ENCODE measurements around the gene MAPKAPK2. TPM values are rescaled to one million over a fixed set of nuclear protein-coding genes. Genes with fewer than 3 reads are reported as not detected.
"Not testable (repeated sequence)": the region's sequence is repeated elsewhere in the genome, so short reads cannot be mapped to it uniquely, and the experiment has no call there.

MAPKAPK2 gene
- total and polyA plus RNA-seq, 8 donors = 53.1 to 113 (median 61.8) TPM

DNA sequence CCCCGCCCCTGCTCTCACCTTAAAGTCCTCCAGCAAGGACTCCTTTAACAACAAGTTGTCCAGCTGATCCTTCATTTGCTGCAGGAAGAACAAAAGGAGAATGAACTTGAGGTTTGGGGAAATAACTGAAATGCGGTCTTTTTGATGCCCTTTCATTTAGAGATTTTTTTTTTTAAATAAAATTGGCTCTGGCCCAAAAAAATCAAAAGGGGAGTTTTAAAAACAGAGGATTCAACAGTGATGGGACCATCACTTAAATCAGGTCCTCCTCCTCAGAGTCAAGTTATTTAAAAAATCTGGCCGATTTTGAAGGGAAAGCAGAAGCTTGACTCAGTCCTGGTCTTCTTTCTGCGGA is 86.6 kb downstream of the MAPKAPK2 start:
- Histone ChIP-seq H3K4me1 (peaks cover 10 to 80% of the 10 kb centered on the region in 2 donors), H3K4me3 (peak overlapping the region in 1 of 2 donors; percentile 39), H3K9me3 (no peaks in the 10 kb centered on the region), H3K36me3 (peaks cover 0 to 8% of the 10 kb centered on the region in 2 donors), H3K27ac (peak overlapping the region; percentile 13 to 80), H3K27me3 (peaks cover 0 to 4% of the 10 kb centered on the region in 2 donors)
- intact Hi-C loops (cut with DNase I) = no loop called here
- TF ChIP-seq, protein P1, sequence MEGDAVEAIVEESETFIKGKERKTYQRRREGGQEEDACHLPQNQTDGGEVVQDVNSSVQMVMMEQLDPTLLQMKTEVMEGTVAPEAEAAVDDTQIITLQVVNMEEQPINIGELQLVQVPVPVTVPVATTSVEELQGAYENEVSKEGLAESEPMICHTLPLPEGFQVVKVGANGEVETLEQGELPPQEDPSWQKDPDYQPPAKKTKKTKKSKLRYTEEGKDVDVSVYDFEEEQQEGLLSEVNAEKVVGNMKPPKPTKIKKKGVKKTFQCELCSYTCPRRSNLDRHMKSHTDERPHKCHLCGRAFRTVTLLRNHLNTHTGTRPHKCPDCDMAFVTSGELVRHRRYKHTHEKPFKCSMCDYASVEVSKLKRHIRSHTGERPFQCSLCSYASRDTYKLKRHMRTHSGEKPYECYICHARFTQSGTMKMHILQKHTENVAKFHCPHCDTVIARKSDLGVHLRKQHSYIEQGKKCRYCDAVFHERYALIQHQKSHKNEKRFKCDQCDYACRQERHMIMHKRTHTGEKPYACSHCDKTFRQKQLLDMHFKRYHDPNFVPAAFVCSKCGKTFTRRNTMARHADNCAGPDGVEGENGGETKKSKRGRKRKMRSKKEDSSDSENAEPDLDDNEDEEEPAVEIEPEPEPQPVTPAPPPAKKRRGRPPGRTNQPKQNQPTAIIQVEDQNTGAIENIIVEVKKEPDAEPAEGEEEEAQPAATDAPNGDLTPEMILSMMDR (IDR thresholded peaks at IDR 0.05) = no peak
- DNase-seq = no peak
- no peak for ATAC-seq

DNA sequence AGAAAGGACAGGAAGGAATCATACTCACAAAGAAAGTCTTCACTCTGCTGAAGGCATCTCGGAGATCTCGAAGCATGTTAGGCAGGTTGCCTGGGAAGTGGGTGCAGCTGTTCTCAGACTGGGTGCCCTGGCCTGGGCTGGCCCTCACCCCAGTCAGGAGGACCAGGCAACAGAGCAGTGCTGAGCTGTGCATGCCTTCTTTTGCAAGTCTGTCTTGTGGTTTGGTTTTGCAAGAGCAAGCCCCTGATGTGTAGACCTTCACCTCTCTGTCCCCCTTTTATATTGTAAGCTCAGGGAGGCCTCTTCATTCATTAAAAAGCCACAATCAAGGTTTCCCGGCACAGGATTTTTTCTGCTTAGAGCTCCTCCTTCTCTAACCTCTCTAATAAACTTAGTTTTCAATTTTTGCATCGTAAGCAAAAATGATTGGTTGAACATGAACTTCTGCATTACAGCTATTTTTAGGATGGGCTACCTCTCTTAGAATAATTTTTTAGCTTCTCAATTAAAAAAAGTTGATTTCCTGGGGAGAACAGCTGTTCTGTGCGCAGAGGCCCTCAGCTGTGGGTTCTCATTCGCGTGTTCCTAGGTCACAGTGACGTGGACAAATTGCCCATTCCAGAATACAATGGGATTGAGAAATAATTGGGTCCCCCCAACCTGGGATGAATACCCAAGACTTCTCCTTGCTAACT is 87.7 kb downstream of the MAPKAPK2 start, which contains the start of gene IL10:
Gene IL10 (minus strand): TSS at position 252 of the 695 bp plus-strand sequence. CDS start 59 bp downstream, at position 193.
- peaks cover 0 to 4% of the 10 kb centered on the region in 2 donors for H3K27me3 ChIP-seq
- peaks cover 0 to 8% of the 10 kb centered on the region in 2 donors for H3K36me3 ChIP-seq
- peak within 1 kb of the TSS; percentile 13 to 80 for H3K27ac ChIP-seq
- H3K9me3 ChIP-seq = no peaks in the 10 kb centered on the region
- TF ChIP-seq, protein P1 (IDR thresholded peaks at IDR 0.05) = no peak
- DNase-seq (peak in 2 of 4 donors; percentile 67 to 84), ATAC-seq (peak; percentile 47)
- H3K4me3 ChIP-seq = peak within 1 kb of the TSS in 1 of 2 donors; percentile 39
- peaks cover 5 to 69% of the 10 kb centered on the region in 2 donors for H3K4me1 ChIP-seq
- intact Hi-C loops (cut with DNase I) = no loop called here

DNA sequence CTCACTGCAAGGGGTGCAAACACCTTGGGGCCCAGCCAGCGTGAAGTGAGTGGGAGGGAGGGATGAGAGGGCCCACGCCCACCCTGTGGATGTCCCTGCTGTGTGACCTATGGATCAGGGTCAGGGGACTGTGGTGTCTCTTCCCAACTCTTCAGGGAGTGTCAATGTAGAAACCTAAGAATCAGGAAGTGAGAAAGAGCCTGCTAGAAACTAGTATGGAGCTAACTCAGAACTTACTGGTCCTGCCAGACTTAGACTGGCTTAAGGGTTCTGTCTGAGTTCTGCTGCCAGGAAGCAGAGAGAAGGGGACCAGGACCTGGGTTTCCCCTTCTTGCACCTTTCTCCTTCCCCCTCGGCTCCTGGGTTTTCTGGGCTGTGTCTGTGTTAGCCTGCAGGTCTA is 89.4 kb downstream of the MAPKAPK2 start:
- Histone ChIP-seq H3K4me3 (no peak overlapping the region), H3K36me3 (no peaks in the 10 kb centered on the region)
- TF ChIP-seq, protein P1 (IDR thresholded peaks at IDR 0.05) = no peak

DNA sequence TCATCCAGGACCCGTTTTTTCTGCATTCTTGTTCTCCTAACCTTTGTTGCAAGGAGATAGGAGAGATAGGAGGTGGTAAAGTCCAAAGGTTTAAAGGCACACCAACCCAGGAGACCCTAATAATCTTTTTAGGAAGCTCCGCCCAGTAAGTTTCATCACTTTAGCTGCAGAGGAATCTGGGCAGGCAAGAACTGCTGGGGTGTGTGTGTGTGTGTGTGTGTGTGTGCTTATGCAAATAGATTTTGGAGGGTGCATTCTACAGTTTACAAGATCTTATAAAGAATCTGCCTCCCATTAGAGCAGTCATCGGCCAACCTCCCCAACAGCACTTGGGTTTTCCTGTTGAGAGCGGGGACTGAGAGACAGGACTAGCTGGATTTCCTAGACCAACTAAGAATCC is 91.5 kb downstream of the MAPKAPK2 start:
- no peaks in the 10 kb centered on the region for H3K36me3 ChIP-seq
- no peak overlapping the region for H3K4me3 ChIP-seq
- ATAC-seq (peak; percentile 67), DNase-seq (peak in 1 of 4 donors; percentile 63)
- TF ChIP-seq, protein P1 (IDR thresholded peaks at IDR 0.05) = no peak
- intact Hi-C loops (cut with DNase I) = no loop called here
- H3K27me3 ChIP-seq = peaks cover 0 to 4% of the 10 kb centered on the region in 2 donors
- H3K4me1 ChIP-seq = peaks cover 0 to 45% of the 10 kb centered on the region in 2 donors
- no peak overlapping the region for H3K27ac ChIP-seq
- H3K9me3 ChIP-seq = no peaks in the 10 kb centered on the region

More for the DNA sequence above, 89.4 kb downstream of the MAPKAPK2 start:
- Histone ChIP-seq H3K27me3 (peaks cover 0 to 4% of the 10 kb centered on the region in 2 donors), H3K9me3 (no peaks in the 10 kb centered on the region), H3K4me1 (peaks cover 2 to 58% of the 10 kb centered on the region in 2 donors), H3K27ac (no peak overlapping the region)
- ATAC-seq (no peak), DNase-seq (no peak)
- intact Hi-C loops (cut with DNase I) = no loop called here

DNA sequence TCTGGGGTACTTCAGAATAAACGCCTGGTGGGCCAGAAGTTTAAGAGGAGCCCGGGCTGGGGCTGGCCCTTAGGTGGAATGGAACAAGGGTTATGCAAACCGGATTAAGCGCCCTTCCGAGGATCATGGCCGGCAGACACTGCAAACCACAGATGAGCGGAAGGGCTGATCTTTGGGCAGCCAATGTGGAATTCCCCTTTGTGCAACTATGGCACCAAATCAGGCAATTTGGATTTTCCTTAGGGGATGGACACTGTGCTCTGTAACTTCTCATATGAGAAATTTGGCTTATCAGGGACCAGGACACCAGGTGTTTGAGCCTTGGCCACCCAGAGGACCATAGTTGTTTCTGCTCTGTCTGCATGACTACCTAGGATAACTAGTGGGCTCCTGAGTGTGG is 93.3 kb downstream of the MAPKAPK2 start:
- Histone ChIP-seq H3K4me1 (peaks cover 0 to 29% of the 10 kb centered on the region in 2 donors), H3K27ac (no peak overlapping the region), H3K4me3 (no peak overlapping the region), H3K27me3 (peaks cover 0 to 4% of the 10 kb centered on the region in 2 donors), H3K36me3 (no peaks in the 10 kb centered on the region), H3K9me3 (no peaks in the 10 kb centered on the region)
- TF ChIP-seq, protein P1 (IDR thresholded peaks at IDR 0.05) = no peak
- no peak for ATAC-seq
- DNase-seq = no peak
- intact Hi-C loops (cut with DNase I) = no loop called here

DNA sequence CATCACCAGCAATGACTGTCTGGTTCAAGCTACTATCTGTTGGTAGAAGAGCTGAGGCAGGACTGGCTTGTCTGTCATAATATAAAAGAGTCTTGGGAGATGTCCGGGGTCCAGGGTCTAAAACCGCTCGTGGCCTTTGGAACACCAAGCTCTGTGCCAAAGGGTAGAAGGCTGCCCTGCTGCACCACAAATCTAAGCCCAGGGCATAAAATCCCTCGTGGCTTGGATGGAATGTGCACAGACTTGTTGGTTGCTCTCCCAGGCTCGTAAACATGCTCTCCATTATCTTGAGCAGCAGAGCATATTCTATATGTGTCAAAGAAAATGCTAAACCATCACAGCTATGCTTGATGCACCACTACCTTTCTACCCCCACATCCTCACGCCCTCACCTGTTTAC is 94.2 kb downstream of the MAPKAPK2 start:
- H3K4me3 ChIP-seq; H3K27me3 ChIP-seq; H3K36me3 ChIP-seq; H3K27ac ChIP-seq; intact Hi-C loops (cut with DNase I); H3K9me3 ChIP-seq; ATAC-seq; DNase-seq: not testable (repeated sequence)
- peaks cover 0 to 22% of the 10 kb centered on the region in 2 donors for H3K4me1 ChIP-seq
